SU-DHL-6 (cell line): ENCODE results near the gene SMC6.

ENCODE experiments used
- H2AFZ ChIP-seq: fragments of 200-600 bp; sonication (generic); 2 replicates; pipeline ENCODE4 v1.6.1; 2014; ENCODE audit warnings: low read depth, mild to moderate bottlenecking, moderate library complexity, mixed read lengths, antibody characterized with exemption, low read length; ENCODE audit not compliant: severe bottlenecking
- H3F3A ChIP-seq: fragments of 200-600 bp; shearing (Covaris generic); 2 replicates; pipeline ENCODE4 v1.6.0; 2016; ENCODE audit warnings: antibody characterized with exemption, mild to moderate bottlenecking; ENCODE audit not compliant: insufficient read depth
- H3K27ac ChIP-seq: fragments of 200-600 bp; sonication (generic); 2 replicates; pipeline ENCODE4 v1.5.1; 2016; ENCODE audit warnings: low read depth, mild to moderate bottlenecking, low read length, moderate library complexity, mixed read lengths
- H3K27me3 ChIP-seq: fragments of 200-600 bp; sonication (generic), shearing (Covaris generic); 2 replicates; pipeline ENCODE4 v1.6.0; 2014; ENCODE audit warnings: mild to moderate bottlenecking, low read length
- H3K36me3 ChIP-seq: fragments of 200-600 bp; sonication (generic); 2 replicates; pipeline ENCODE4 v1.6.1; 2014; ENCODE audit warnings: mild to moderate bottlenecking, low read length, mixed read lengths
- H3K4me2 ChIP-seq: fragments of 300-600, 200-600 bp; shearing (Covaris generic), sonication (generic); 2 replicates; pipeline ENCODE4 v1.6.0; 2014; ENCODE audit warnings: low read length, low read depth, mild to moderate bottlenecking; ENCODE audit not compliant: poor library complexity, severe bottlenecking
- H3K4me3 ChIP-seq: fragments of 200-600 bp; sonication (generic); 2 replicates; pipeline ENCODE4 v1.5.1; 2014; ENCODE audit warnings: antibody characterized with exemption, low read length, mild to moderate bottlenecking, mixed read lengths; ENCODE audit not compliant: insufficient read depth, poor library complexity, severe bottlenecking
- H3K79me2 ChIP-seq: fragments of 200-600 bp; sonication (generic); 2 replicates; pipeline ENCODE4 v1.6.1; 2014; ENCODE audit warnings: mild to moderate bottlenecking, low read length, moderate library complexity; ENCODE audit not compliant: insufficient read depth
- H3K9ac ChIP-seq: fragments of 200-600 bp; sonication (generic); 2 replicates; pipeline ENCODE4 v1.7.0; 2014; ENCODE audit warnings: mild to moderate bottlenecking, low read length
- H3K9me2 ChIP-seq: fragments of 200-600 bp; sonication (generic); replicated peaks from 2 replicates; pipeline ENCODE4 v1.6.1; 2014; ENCODE audit warnings: low read length; ENCODE audit not compliant: insufficient read depth
- H3K9me3 ChIP-seq: fragments of 200-600 bp; sonication (generic); 2 replicates; pipeline ENCODE4 v1.6.1; 2014; ENCODE audit warnings: low read length, mixed read lengths; ENCODE audit not compliant: insufficient read depth
- H4K20me1 ChIP-seq: fragments of 200-600 bp; sonication (generic); 2 replicates; pipeline ENCODE4 v1.6.1; 2014; ENCODE audit warnings: low read depth, mild to moderate bottlenecking, antibody characterized with exemption, low read length, moderate library complexity, mixed read lengths
- CTCF ChIP-seq: fragments of 200-600 bp; sonication (generic); IDR thresholded peaks from one replicate; pipeline ENCODE4 v1.5.1; 2017; ENCODE audit warnings: antibody characterized with exemption, mild to moderate bottlenecking, low read length, moderate library complexity; ENCODE audit not compliant: insufficient read depth, poor library complexity, severe bottlenecking
- EZH2phosphoT487 ChIP-seq: fragments of 200-600 bp; sonication (generic), shearing (Covaris generic); conservative IDR thresholded peaks from 2 replicates; pipeline ENCODE4 v1.6.1; 2018; ENCODE audit warnings: mild to moderate bottlenecking, antibody characterized with exemption, low read length, moderate library complexity, mixed read lengths

SMC6 gene

GRCh38 chr2:17718689-17719088 lies 34.9 kb downstream of the SMC6 start:
- Histone ChIP-seq H3K27ac (no peak overlapping the region), H2AFZ (no peak overlapping the region), H3K79me2 (no peaks in the 10 kb centered on the region), H3F3A (peaks cover 11% of the 10 kb centered on the region; the same call in 1 of the 2 replicates), H3K9me3 (no peaks in the 10 kb centered on the region), H3K4me2 (no peak overlapping the region), H3K27me3 (no peaks in the 10 kb centered on the region), H3K36me3 (peaks cover 56% of the 10 kb centered on the region), H3K9ac (no peak overlapping the region), H4K20me1 (no peaks in the 10 kb centered on the region), H3K4me3 (no peak overlapping the region), H3K9me2 (no peaks in the 10 kb centered on the region)
- TF ChIP-seq CTCF, result no peak
- TF ChIP-seq EZH2phosphoT487, result no peak

GRCh38 chr2:17717666-17718065 lies 35.9 kb downstream of the SMC6 start:
- H3K36me3 ChIP-seq, result peaks cover 57% of the 10 kb centered on the region
- no peak overlapping the region for H3K9ac ChIP-seq
- no peaks in the 10 kb centered on the region for H3K9me3 ChIP-seq
- H3K27ac ChIP-seq, result no peak overlapping the region
- no peaks in the 10 kb centered on the region for H3K27me3 ChIP-seq
- TF ChIP-seq CTCF (no peak), EZH2phosphoT487 (no peak)
- H3K9me2 ChIP-seq, result no peaks in the 10 kb centered on the region
- H3F3A ChIP-seq, result peaks cover 11% of the 10 kb centered on the region; the same call in 1 of the 2 replicates
- no peaks in the 10 kb centered on the region for H4K20me1 ChIP-seq
- no peak overlapping the region for H3K4me3 ChIP-seq
- no peaks in the 10 kb centered on the region for H3K79me2 ChIP-seq
- H3K4me2 ChIP-seq, result no peak overlapping the region
- H2AFZ ChIP-seq, result no peak overlapping the region

- Histone ChIP-seq H3K9me2 (no peaks in the 10 kb centered on the region), H3K4me3 (no peak overlapping the region), H3K9me3 (no peaks in the 10 kb centered on the region), H3K27ac (no peak overlapping the region), H3K36me3 (peaks cover 55% of the 10 kb centered on the region), H3K79me2 (no peaks in the 10 kb centered on the region), H2AFZ (no peak overlapping the region), H3F3A (no peaks in the 10 kb centered on the region; the same call in 1 of the 2 replicates), H3K4me2 (no peak overlapping the region), H3K9ac (no peak overlapping the region), H4K20me1 (no peaks in the 10 kb centered on the region), H3K27me3 (no peaks in the 10 kb centered on the region)
- TF ChIP-seq CTCF (no peak), EZH2phosphoT487 (no peak)
Observed at GRCh38 chr2:17713291-17713690, 40.3 kb downstream of the SMC6 start.
